ENCODE data around the gene IL10RA. TPM values are rescaled to one million over a fixed set of nuclear protein-coding genes. Genes with fewer than 3 reads are reported as not detected.

IL10RA gene
- total and polyA plus RNA-seq, 9 of the 15 experiments (the other 6 are each of a cell fraction or from before 2014, with no cell fraction given) = 0.17 to 17.3 (median 2.9) TPM

DNA sequence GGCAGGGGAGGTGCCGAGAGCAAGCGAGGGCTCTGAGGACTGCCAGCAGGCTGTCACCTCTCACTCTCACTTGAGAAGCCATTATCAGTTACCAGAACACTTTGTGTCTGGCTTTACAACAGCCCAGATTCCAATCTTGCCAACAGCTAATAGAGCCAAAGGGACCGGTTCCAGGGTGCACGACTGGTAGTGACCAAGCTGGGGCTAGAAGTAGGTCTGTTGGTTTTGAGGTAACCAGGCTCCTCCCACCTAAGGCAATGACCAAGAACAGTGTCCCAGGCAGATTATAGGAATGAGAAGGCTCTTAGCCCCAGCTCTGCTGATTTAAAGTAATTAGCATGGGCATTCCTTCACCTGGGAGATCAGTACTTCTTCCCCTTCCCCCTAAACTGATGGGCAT, 7.2 kb upstream of the IL10RA start:
- POLR2A ChIA-PET = interaction anchor here (0.8 to 1.4 kb wide), 5 partner anchors 9 to 142 kb away, joined by 3 to 5 read pairs (median 4); no protein-coding TSS in a partner anchor
- FAIRE-seq (peak; percentile 71), ATAC-seq (peak; percentile 54), DNase-seq (ENCODE audit: extremely low read depth in 1 of 4, low spot score in 3 of 4) (peak in 1 of 4 experiments; percentile 23)
- no peak overlapping the region for H2AFZ ChIP-seq (ENCODE audit: low read depth, low read length)
- no peaks in the 10 kb centered on the region for H3K9me1 ChIP-seq (ENCODE audit: control insufficient read depth, insufficient read depth, low read length)
- no peaks in the 10 kb centered on the region for H3K9me3 ChIP-seq (replicated peaks; ENCODE audit: control insufficient read depth, insufficient read depth, low read depth, low read length)
- CTCF ChIA-PET (ENCODE audit: low intra/inter-chr PET ratio) = no interaction called here
- H4K20me1 ChIP-seq (replicated peaks; ENCODE audit: control insufficient read depth, insufficient read depth, low read length) = no peaks in the 10 kb centered on the region
- H3K4me1 ChIP-seq (replicated peaks in 1 of 2; ENCODE audit: control insufficient read depth in 2 of 2, insufficient read depth in 2 of 2, low read length in 2 of 2) = peaks cover 15 to 27% of the 10 kb centered on the region in 2 experiments
- no peak overlapping the region for H3K27ac ChIP-seq (ENCODE audit: extremely low read depth, low read depth, low read length)
- H3K4me3 ChIP-seq = no peak overlapping the region
- WGBS (ENCODE audit: insufficient coverage, low coverage, missing lambda C conversion rate) = 17% methylated on average over 2 of the region's 4 CpGs
- H3K27me3 ChIP-seq (ENCODE audit: control insufficient read depth in 2 of 2, insufficient read depth in 2 of 2, low read length in 2 of 2) = no peaks in the 10 kb centered on the region
- intact Hi-C loops (cut with micrococcal nuclease) (no loop called here), in situ Hi-C loops (cut with MboI) (no loop called here)
- H3K9ac ChIP-seq (ENCODE audit: insufficient read depth in 1 of 2, low read depth in 2 of 2, low read length in 2 of 2) = peak overlapping the region in 1 of 2 experiments; percentile 60; a peak in 1 of 4 replicates
- no peaks in the 10 kb centered on the region; the same call in 2 of the 3 replicates for H3K36me3 ChIP-seq (ENCODE audit: control insufficient read depth, insufficient read depth, low read length)
- H3K79me2 ChIP-seq (ENCODE audit: control insufficient read depth, insufficient read depth, low read length) = no peaks in the 10 kb centered on the region
- no TSS peak for BruUV-seq (replicated peaks)
- no peak overlapping the region for H3K4me2 ChIP-seq (ENCODE audit: insufficient read depth, low read length)
- TF ChIP-seq ARNT (IDR thresholded peaks at IDR 0.05) (no peak), HOXB6 (CRISPR knock-in tag; IDR thresholded peaks at IDR 0.05; ENCODE audit: borderline replicate concordance) (no peak), SP2 (IDR thresholded peaks at IDR 0.05; ENCODE audit: extremely low read depth, low read depth, low read length, poor library complexity, severe bottlenecking) (no peak), YBX1 (IDR thresholded peaks at IDR 0.05) (no peak), MCM2 (IDR thresholded peaks at IDR 0.05; ENCODE audit: low read depth) (no peak), ZC3H4 (CRISPR knock-in tag; IDR thresholded peaks at IDR 0.05; ENCODE audit: borderline replicate concordance) (no peak)
- TF ChIP-seq, protein P1, sequence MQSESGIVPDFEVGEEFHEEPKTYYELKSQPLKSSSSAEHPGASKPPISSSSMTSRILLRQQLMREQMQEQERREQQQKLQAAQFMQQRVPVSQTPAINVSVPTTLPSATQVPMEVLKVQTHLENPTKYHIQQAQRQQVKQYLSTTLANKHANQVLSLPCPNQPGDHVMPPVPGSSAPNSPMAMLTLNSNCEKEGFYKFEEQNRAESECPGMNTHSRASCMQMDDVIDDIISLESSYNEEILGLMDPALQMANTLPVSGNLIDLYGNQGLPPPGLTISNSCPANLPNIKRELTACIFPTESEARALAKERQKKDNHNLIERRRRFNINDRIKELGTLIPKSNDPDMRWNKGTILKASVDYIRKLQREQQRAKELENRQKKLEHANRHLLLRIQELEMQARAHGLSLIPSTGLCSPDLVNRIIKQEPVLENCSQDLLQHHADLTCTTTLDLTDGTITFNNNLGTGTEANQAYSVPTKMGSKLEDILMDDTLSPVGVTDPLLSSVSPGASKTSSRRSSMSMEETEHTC (IDR thresholded peaks at IDR 0.05) = no peak
- TF ChIP-seq, protein P2, sequence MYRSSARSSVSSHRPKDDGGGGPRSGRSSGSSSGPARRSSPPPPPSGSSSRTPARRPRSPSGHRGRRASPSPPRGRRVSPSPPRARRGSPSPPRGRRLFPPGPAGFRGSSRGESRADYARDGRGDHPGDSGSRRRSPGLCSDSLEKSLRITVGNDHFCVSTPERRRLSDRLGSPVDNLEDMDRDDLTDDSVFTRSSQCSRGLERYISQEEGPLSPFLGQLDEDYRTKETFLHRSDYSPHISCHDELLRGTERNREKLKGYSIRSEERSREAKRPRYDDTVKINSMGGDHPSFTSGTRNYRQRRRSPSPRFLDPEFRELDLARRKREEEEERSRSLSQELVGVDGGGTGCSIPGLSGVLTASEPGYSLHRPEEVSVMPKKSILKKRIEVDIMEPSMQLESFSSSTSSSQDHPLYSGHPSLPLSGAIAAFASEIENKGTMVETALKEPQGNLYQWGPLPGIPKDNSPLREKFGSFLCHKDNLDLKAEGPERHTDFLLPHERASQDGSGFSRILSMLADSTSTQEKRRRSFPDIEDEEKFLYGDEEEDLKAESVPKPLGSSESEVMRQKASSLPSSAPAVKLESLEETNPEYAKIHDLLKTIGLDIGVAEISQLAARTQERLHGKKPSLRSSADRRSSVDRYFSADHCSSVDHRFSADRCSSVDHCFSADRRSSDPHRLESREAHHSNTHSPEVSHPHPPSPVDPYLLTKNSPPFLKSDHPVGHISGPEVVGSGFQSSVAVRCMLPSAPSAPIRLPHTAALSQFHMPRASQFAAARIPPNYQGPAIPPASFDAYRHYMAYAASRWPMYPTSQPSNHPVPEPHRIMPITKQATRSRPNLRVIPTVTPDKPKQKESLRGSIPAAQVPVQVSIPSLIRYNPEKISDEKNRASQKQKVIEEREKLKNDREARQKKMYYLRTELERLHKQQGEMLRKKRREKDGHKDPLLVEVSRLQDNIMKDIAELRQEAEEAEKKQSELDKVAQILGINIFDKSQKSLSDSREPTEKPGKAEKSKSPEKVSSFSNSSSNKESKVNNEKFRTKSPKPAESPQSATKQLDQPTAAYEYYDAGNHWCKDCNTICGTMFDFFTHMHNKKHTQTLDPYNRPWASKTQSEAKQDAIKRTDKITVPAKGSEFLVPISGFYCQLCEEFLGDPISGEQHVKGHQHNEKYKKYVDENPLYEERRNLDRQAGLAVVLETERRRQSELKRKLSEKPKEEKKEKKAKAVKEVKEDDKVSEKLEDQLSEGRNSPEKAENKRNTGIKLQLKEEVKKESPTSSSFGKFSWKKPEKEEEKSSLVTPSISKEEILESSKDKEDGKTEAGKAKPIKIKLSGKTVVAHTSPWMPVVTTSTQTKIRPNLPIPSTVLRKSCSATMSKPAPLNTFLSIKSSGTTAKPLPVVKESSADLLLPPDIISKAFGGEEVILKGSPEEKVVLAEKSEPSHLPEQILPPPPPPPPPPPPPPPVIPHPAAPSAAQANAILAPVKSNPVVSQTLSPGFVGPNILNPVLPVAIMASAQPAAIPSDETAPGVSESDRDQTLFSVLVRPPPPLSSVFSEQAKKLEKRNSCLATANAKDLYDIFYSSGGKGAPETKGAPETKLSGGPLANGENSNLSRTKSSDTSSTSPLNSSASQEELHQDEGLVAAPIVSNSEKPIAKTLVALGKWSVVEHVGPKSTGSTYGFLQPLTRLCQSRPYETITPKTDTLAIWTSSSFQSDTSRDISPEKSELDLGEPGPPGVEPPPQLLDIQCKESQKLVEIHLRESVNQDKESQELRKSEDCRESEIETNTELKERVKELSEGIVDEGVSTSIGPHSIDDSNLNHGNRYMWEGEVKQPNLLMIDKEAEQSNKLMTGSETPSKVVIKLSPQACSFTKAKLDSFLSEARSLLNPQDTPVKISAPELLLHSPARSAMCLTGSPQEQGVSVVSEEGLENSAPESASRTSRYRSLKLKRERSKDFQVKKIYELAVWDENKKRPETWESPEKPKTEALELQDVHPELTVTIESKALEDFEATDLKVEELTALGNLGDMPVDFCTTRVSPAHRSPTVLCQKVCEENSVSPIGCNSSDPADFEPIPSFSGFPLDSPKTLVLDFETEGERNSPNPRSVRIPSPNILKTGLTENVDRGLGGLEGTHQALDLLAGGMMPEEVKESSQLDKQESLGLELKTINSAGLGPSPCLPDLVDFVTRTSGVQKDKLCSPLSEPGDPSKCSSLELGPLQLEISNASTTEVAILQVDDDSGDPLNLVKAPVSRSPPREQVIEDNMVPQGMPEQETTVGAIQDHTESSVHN (IDR thresholded peaks at IDR 0.05; ENCODE audit: borderline replicate concordance in 1 of 2, low read depth in 1 of 2) = no peak
- TF ChIP-seq, protein P3, sequence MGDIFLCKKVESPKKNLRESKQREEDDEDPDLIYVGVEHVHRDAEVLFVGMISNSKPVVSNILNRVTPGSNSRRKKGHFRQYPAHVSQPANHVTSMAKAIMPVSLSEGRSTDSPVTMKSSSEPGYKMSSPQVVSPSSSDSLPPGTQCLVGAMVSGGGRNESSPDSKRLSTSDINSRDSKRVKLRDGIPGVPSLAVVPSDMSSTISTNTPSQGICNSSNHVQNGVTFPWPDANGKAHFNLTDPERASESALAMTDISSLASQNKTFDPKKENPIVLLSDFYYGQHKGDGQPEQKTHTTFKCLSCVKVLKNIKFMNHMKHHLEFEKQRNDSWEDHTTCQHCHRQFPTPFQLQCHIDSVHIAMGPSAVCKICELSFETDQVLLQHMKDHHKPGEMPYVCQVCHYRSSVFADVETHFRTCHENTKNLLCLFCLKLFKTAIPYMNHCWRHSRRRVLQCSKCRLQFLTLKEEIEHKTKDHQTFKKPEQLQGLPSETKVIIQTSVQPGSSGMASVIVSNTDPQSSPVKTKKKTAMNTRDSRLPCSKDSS (IDR thresholded peaks at IDR 0.05; ENCODE audit: low read depth, partially characterized antibody) = no peak
